ENCODE measurements around the gene VAMP1. TPM values are rescaled to one million over a fixed set of nuclear protein-coding genes. Genes with fewer than 3 reads are reported as not detected.

Gene VAMP1
- total and polyA plus RNA-seq, 2 of the 8 experiments (the other 6 are each of a cell fraction or from before 2014, with no cell fraction given), result 10.8 to 23.1 TPM

DNA sequence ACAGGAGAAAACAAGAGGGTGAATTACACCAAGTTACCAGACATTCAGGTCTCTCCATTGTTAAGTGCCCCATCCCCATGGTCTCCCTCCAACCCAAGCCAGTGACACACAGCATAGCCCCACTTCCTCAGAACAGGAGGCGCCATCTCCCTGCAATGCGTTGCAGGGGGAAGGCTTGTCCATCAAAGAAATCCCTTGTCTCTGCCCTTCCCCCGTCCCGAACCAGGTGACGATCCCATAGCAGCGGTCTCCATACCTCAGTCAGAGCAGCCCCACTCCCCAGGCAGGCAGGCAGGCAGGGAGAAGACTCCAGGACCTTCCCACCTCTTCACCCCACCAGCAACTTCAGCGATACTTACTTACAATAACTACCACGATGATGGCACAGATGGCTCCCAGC lies 5.9 kb downstream of the VAMP1 start (continued):
- TF ChIP-seq CTBP2 (IDR thresholded peaks at IDR 0.05; ENCODE audit: borderline replicate concordance, insufficient read depth, insufficient read length, low read length) (no peak), POLR2AphosphoS5 (IDR thresholded peaks at IDR 0.05; ENCODE audit: low read depth, low read length) (no peak), MAFK (IDR thresholded peaks at IDR 0.05; ENCODE audit: low read depth, low read length) (no peak), KDM4A (IDR thresholded peaks at IDR 0.05; ENCODE audit: low read depth, low read length, severe bottlenecking) (no peak), USF2 (IDR thresholded peaks at IDR 0.05; ENCODE audit: low read length) (no peak), SRF (IDR thresholded peaks at IDR 0.05; ENCODE audit: low read depth, low read length) (no peak), RXRA (IDR thresholded peaks at IDR 0.05; ENCODE audit: insufficient read depth, low read depth, low read length) (no peak), CHD7 (IDR thresholded peaks at IDR 0.05; ENCODE audit: insufficient replicate concordance, low read length) (no peak)

Measured in H1 (cell line).